SK-N-SH (cell line): ENCODE measurements around the gene UTRN. TPM values are rescaled to one million over a fixed set of nuclear protein-coding genes. Genes with fewer than 3 reads are reported as not detected.

Experiments used
- CTCF ChIA-PET: fragments of 300-600, 350-600 bp; formaldehyde crosslinking; extraction: SDS; loops from one replicate; lab custom pipeline; 2021; lab: Yijun Ruan, JAX
- POLR2A ChIA-PET: fragments of 350-600 bp; sonication (Branson Sonifier 250); formaldehyde crosslinking; extraction: SDS; loops from one replicate; lab custom pipeline; 2020; ENCODE audit warnings: antibody characterized with exemption, inconsistent platforms; lab: Yijun Ruan, JAX
- DNase-seq: peaks from one replicate; pipeline ENCODE4 v3.0.0; 2012
- H2AFZ ChIP-seq: fragments of 200-600 bp; sonication (generic); 2 replicates; pipeline ENCODE4 v1.8.1; 2016; ENCODE audit warnings: antibody characterized with exemption, mild to moderate bottlenecking, low read depth
- H3F3A ChIP-seq: fragments of 200-600 bp; sonication (generic); replicated peaks from 2 replicates; pipeline ENCODE3; 2016; ENCODE audit warnings: antibody characterized with exemption, mild to moderate bottlenecking; ENCODE audit not compliant: insufficient read depth
- H3K27ac ChIP-seq, 2 experiments: fragments of 200-500 bp in 1 of 2; fragments of 200-600 bp in 1 of 2; sonication (Bioruptor generic) in 1 of 2; sonication (generic), shearing (Covaris generic) in 1 of 2; 2 replicates each; pipeline versions ENCODE4 v1.5.1 to v1.6.1; 2014 to 2016; ENCODE audit warnings: low read depth in 2 of 2, inconsistent platforms in 1 of 2, low read length in 1 of 2, mild to moderate bottlenecking in 1 of 2, mixed read lengths in 1 of 2
- H3K27me3 ChIP-seq: fragments of 200-600 bp; sonication (generic), shearing (Covaris generic); 2 replicates; pipeline ENCODE4 v1.6.1; 2016; ENCODE audit warnings: mixed run types; ENCODE audit not compliant: insufficient read depth
- H3K36me3 ChIP-seq, 2 experiments: fragments of 200-500 bp in 1 of 2; fragments of 200-600 bp in 1 of 2; sonication (Bioruptor generic) in 1 of 2; sonication (generic) in 1 of 2; replicated peaks in 1 of 2; 2 replicates each; pipeline versions ENCODE3 to v1.5.1; 2014 to 2016; ENCODE audit warnings: low read length in 1 of 2, mild to moderate bottlenecking in 1 of 2; ENCODE audit not compliant: insufficient read depth in 2 of 2, control insufficient read depth in 1 of 2
- H3K4me1 ChIP-seq, 2 experiments: fragments of 200-500 bp in 1 of 2; fragments of 200-600 bp in 1 of 2; sonication (Bioruptor generic) in 1 of 2; sonication (generic), shearing (Covaris generic) in 1 of 2; 2 replicates each; pipeline versions ENCODE4 v1.5.1 to v1.6.1; 2014 to 2016; ENCODE audit warnings: low read depth in 1 of 2, low read length in 1 of 2, mixed run types in 1 of 2; ENCODE audit not compliant: insufficient read depth in 2 of 2, control insufficient read depth in 1 of 2
- H3K4me2 ChIP-seq: fragments of 200-600 bp; sonication (generic), shearing (Covaris generic); 2 replicates; pipeline ENCODE4 v1.6.1; 2017; ENCODE audit warnings: mixed run types
- H3K4me3 ChIP-seq, 2 experiments: fragments of 200-500 bp in 1 of 2; fragments of 200-600 bp in 1 of 2; sonication (Bioruptor generic) in 1 of 2; sonication (generic), shearing (Covaris generic) in 1 of 2; 2 replicates each; pipeline versions ENCODE4 v1.5.1 to v1.8.1; 2014 to 2016; ENCODE audit warnings: low read depth in 2 of 2, inconsistent platforms in 1 of 2, low read length in 1 of 2, mild to moderate bottlenecking in 1 of 2, mixed read lengths in 1 of 2, moderate library complexity in 1 of 2
- H3K79me2 ChIP-seq: fragments of 200-600 bp; sonication (generic); 2 replicates; pipeline ENCODE4 v1.8.1; 2017; ENCODE audit warnings: mild to moderate bottlenecking; ENCODE audit not compliant: insufficient read depth
- H3K9ac ChIP-seq: fragments of 200-600 bp; sonication (generic); 2 replicates; pipeline ENCODE4 v1.6.1; 2017; ENCODE audit warnings: mixed run types
- H3K9me2 ChIP-seq: fragments of 200-600 bp; sonication (generic); 2 replicates; pipeline ENCODE4 v1.6.1; 2017; ENCODE audit warnings: mixed run types
- H3K9me3 ChIP-seq: fragments of 200-600 bp; sonication (generic); 2 replicates; pipeline ENCODE4 v1.6.1; 2017; ENCODE audit warnings: mixed run types, mild to moderate bottlenecking, moderate library complexity
- H4K20me1 ChIP-seq: fragments of 200-600 bp; sonication (generic); 2 replicates; pipeline ENCODE4 v1.6.1; 2017; ENCODE audit warnings: mild to moderate bottlenecking, mixed run types; ENCODE audit not compliant: insufficient read depth
- CHD2 ChIP-seq: fragments of 150-350 bp; IDR thresholded peaks from 2 replicates; pipeline ENCODE4 v1.6.1; 2018; ENCODE audit warnings: low read length; ENCODE audit not compliant: partially characterized antibody
- GABPA ChIP-seq: IDR thresholded peaks from 2 replicates; pipeline ENCODE4 v1.4.0; 2012; ENCODE audit warnings: low read depth, mild to moderate bottlenecking
- IRF3 ChIP-seq: fragments of 150-350 bp; IDR thresholded peaks from 2 replicates; pipeline ENCODE4 v1.6.1; 2016; ENCODE audit warnings: mild to moderate bottlenecking, low read depth, low read length
- JUND ChIP-seq: IDR thresholded peaks from 2 replicates; pipeline ENCODE4 v1.4.0; 2012
- MEF2A ChIP-seq: IDR thresholded peaks from 2 replicates; pipeline ENCODE4 v1.4.0; 2012; ENCODE audit warnings: low read depth, borderline replicate concordance
- POLR2AphosphoS5 ChIP-seq: IDR thresholded peaks from 2 replicates; pipeline ENCODE4 v1.6.1; 2012; ENCODE audit warnings: low read depth, low read length
- RCOR1 ChIP-seq: fragments of 150-350 bp; IDR thresholded peaks from 2 replicates; pipeline ENCODE4 v1.6.1; 2017; ENCODE audit warnings: antibody characterized with exemption, low read length
- RXRA ChIP-seq: IDR thresholded peaks from 2 replicates; pipeline ENCODE4 v1.4.0; 2012; ENCODE audit warnings: low read depth, mild to moderate bottlenecking, borderline replicate concordance
- SIN3A ChIP-seq: IDR thresholded peaks from 2 replicates; pipeline ENCODE4 v1.6.1; 2012; ENCODE audit warnings: low read depth, mild to moderate bottlenecking, low read length, moderate library complexity, borderline replicate concordance
- TAF1 ChIP-seq: IDR thresholded peaks from 2 replicates; pipeline ENCODE4 v1.6.1; 2012; ENCODE audit warnings: low read depth, mild to moderate bottlenecking, low read length, moderate library complexity, borderline replicate concordance
- TCF12 ChIP-seq: IDR thresholded peaks from 2 replicates; pipeline ENCODE4 v1.4.0; 2012
- WGBS: methylation state at CpG from one replicate; pipeline ENCODE4 v1.1.6; 2017; ENCODE audit warnings: low lambda C conversion rate; 5-methylcytosine and 5-hydroxymethylcytosine counted together
- polyA plus RNA-seq, 3 experiments: library from polyadenylated mRNA; depleted of rRNA; stranded (reverse); fragments of >200 nt; gene quantifications; 2 replicates each; pipeline ENCODE4 v1.2.3, GENCODE V29; 2012
- TF ChIP-seq, protein P1 (sequence below): IDR thresholded peaks from 2 replicates; pipeline ENCODE4 v1.4.0; 2012; ENCODE audit warnings: low read depth
- TF ChIP-seq, protein P2 (sequence below): IDR thresholded peaks from 2 replicates; pipeline ENCODE4 v1.4.0; 2012; ENCODE audit warnings: low read depth, borderline replicate concordance
- TF ChIP-seq, protein P3 (sequence below): fragments of 150-350 bp; IDR thresholded peaks from 2 replicates; pipeline ENCODE4 v1.6.1; 2017; ENCODE audit warnings: antibody characterized with exemption, low read length, low read depth, borderline replicate concordance

UTRN gene
- polyA plus RNA-seq, 1 of the 3 experiments (the other 2 are of a cell fraction), result 6.8 TPM

DNA sequence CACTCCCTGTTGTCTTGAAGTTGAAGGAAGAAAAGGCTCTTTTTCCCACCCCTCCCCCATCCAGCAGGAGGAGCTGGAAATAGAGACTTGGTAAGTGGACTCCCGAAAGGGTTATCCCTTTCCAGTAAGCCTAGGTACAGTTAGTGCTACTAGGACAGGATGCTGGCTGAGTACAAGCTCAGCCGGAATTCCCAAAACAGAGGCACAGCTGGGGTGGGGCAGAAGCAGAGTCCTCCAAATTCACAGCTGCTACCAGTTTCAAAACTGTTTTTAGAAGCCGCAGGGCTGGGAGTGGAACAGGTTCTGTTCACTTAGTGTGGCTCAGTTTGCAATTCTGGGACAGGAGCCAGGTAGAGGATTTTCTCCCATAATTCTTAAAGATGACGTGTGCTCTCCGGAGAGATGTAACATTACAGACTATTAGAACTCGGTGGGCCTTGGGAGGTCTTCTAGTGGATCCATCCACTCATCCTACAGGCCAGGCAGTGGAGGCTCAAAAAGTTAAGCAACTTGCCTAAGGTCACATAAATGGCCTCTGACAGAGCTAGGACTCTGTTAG is 19.0 kb upstream of the UTRN start (continued):
- no peak for TF ChIP-seq GABPA

- Histone ChIP-seq H3K27ac (no peak overlapping the region), H3K9me2 (no peaks in the 10 kb centered on the region), H3F3A (peaks cover 17% of the 10 kb centered on the region), H3K4me1 (peaks cover 0 to 21% of the 10 kb centered on the region in 2 experiments; a peak in 3 of 4 replicates), H3K4me3 (no peak overlapping the region), H3K9ac (no peak overlapping the region), H3K9me3 (no peaks in the 10 kb centered on the region), H3K36me3 (no peaks in the 10 kb centered on the region), H3K27me3 (no peaks in the 10 kb centered on the region), H3K79me2 (no peaks in the 10 kb centered on the region), H4K20me1 (no peaks in the 10 kb centered on the region), H3K4me2 (no peak overlapping the region), H2AFZ (no peak overlapping the region)
- WGBS, result 50% methylated on average over 4 of the region's 4 CpGs
- POLR2A ChIA-PET, result no interaction called here
- CTCF ChIA-PET, result no interaction called here
- no peak for TF ChIP-seq MEF2A
- TF ChIP-seq RCOR1, result no peak
- TF ChIP-seq TAF1, result no peak
- TF ChIP-seq POLR2AphosphoS5, result no peak
- TF ChIP-seq, protein P1, sequence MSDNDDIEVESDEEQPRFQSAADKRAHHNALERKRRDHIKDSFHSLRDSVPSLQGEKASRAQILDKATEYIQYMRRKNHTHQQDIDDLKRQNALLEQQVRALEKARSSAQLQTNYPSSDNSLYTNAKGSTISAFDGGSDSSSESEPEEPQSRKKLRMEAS, result no peak
- no peak for TF ChIP-seq TCF12
- no peak for TF ChIP-seq SIN3A
- TF ChIP-seq JUND, result no peak
- TF ChIP-seq, protein P2, sequence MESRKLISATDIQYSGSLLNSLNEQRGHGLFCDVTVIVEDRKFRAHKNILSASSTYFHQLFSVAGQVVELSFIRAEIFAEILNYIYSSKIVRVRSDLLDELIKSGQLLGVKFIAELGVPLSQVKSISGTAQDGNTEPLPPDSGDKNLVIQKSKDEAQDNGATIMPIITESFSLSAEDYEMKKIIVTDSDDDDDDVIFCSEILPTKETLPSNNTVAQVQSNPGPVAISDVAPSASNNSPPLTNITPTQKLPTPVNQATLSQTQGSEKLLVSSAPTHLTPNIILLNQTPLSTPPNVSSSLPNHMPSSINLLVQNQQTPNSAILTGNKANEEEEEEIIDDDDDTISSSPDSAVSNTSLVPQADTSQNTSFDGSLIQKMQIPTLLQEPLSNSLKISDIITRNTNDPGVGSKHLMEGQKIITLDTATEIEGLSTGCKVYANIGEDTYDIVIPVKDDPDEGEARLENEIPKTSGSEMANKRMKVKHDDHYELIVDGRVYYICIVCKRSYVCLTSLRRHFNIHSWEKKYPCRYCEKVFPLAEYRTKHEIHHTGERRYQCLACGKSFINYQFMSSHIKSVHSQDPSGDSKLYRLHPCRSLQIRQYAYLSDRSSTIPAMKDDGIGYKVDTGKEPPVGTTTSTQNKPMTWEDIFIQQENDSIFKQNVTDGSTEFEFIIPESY, result no peak
- no peak for TF ChIP-seq RXRA
- TF ChIP-seq GABPA, result no peak
- TF ChIP-seq, protein P3, sequence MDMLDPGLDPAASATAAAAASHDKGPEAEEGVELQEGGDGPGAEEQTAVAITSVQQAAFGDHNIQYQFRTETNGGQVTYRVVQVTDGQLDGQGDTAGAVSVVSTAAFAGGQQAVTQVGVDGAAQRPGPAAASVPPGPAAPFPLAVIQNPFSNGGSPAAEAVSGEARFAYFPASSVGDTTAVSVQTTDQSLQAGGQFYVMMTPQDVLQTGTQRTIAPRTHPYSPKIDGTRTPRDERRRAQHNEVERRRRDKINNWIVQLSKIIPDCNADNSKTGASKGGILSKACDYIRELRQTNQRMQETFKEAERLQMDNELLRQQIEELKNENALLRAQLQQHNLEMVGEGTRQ, result no peak
- TF ChIP-seq CHD2, result no peak
- TF ChIP-seq IRF3, result no peak
- no peak for DNase-seq
Measured at GRCh38 chr6:144268794-144269349, 16.3 kb upstream of the UTRN start.
